Ovary (tissue), 9 donors: ENCODE measurements around the gene WDR26. TPM values are rescaled to one million over a fixed set of nuclear protein-coding genes. Genes with fewer than 3 reads are reported as not detected.

Source experiments
- DNase-seq, 5 donors: peaks; one replicate each; pipeline ENCODE4 v3.0.0-alpha.2; 2019 to 2020
- H3K27ac ChIP-seq, 2 donors: fragments of 200-600 bp; one replicate each; pipeline versions ENCODE4 v1.5.1 to v1.8.0; 2019 to 2022
- H3K27me3 ChIP-seq: fragments of 200-600 bp; one replicate; pipeline ENCODE4 v1.8.0; 2022
- H3K36me3 ChIP-seq: fragments of 200-600 bp; sonication (generic); one replicate; pipeline ENCODE4 v1.5.1; 2019
- H3K4me1 ChIP-seq: one replicate; pipeline ENCODE4 v1.8.1; 2013; ENCODE audit warnings: mild to moderate bottlenecking, moderate library complexity; ENCODE audit not compliant: insufficient read depth
- H3K4me3 ChIP-seq: fragments of 200-600 bp; sonication (generic); one replicate; pipeline ENCODE4 v1.5.1; 2017
- H3K9me3 ChIP-seq, 2 donors: fragments of 200-600 bp in 1 of 2; sonication (generic) in 1 of 2; one replicate each; pipeline versions ENCODE4 v1.5.1 to v1.8.1; 2013 to 2019; ENCODE audit warnings: mild to moderate bottlenecking in 1 of 2, moderate library complexity in 1 of 2
- EP300 ChIP-seq: sonication (generic); formaldehyde crosslinking; IDR thresholded peaks from one replicate; pipeline ENCODE4 v1.6.1; 2017; ENCODE audit warnings: antibody characterized with exemption
- POLR2A ChIP-seq: fragments of 450-650 bp; IDR thresholded peaks from one replicate; pipeline ENCODE4 v1.6.1; 2017; ENCODE audit warnings: antibody characterized with exemption, mild to moderate bottlenecking, moderate library complexity
- WGBS, 3 donors: extraction: QIAGEN DNeasy Blood & Tissue Kit in 1 of 3; methylation state at CpG; one replicate each; pipeline versions ENCODE4 v1.1.5 to v1.1.7; 2013 to 2017; 5-methylcytosine and 5-hydroxymethylcytosine counted together
- intact Hi-C, 4 donors: fragments of 100-400 bp; cut with DNase I; formaldehyde crosslinking; loops; one replicate each; pipeline versions ENCODE4 v1.11.0 to v1.15.1; 2022 to 2023
- polyA plus RNA-seq, 2 donors: library from polyadenylated mRNA; stranded (reverse); fragments of 200-250 nt in 1 of 2; fragments of 350-450 nt in 1 of 2; fragmentation: Illumina TruSeq in 1 of 2; extraction: RNeasy Lipid Tissue Mini Kit (QIAGEN cat#74804) in 1 of 2; gene quantifications; one replicate each; pipeline ENCODE4 v1.2.3, GENCODE V29; 2013 to 2014
- total RNA-seq, 7 donors: library from RNA; depleted of rRNA in 2 of 7; stranded (reverse); fragments of >200 nt in 2 of 7; fragmentation: NEBNext Ultra II Directional in 3 of 7; extraction: Animal tissue kit (Norgen Biotek cat#: 25700) in 3 of 7; gene quantifications; one replicate each; pipeline versions ENCODE4 v1.1.0 to v1.2.4, GENCODE V29; 2016 to 2023
- TF ChIP-seq, protein P1 (sequence below), 3 donors: fragments of 450-650 bp in 2 of 3; fragments of 200-600 bp in 1 of 3; IDR thresholded peaks; one replicate each; pipeline versions ENCODE4 v1.5.1 to v1.8.0; 2016 to 2022; ENCODE audit warnings: antibody characterized with exemption in 3 of 3, mild to moderate bottlenecking in 1 of 3
- donor health status: DM: no; HTN: no; CAD: no; lungs with moderate emphysema.
- donor health status: DM: no; HTN: no; CAD: no.
- donor health status: Bipolar disorder and iron deficiency.
- donor health status: DM: yes; HTN: yes; CAD: no.
- donor health status: DM: no; HTN: no; CAD: no.
- donor health status: DM: yes; HTN: yes; CAD: no.

WDR26 gene
- total and polyA plus RNA-seq, 9 donors = 28.5 to 66.5 (median 56.5) TPM

DNA sequence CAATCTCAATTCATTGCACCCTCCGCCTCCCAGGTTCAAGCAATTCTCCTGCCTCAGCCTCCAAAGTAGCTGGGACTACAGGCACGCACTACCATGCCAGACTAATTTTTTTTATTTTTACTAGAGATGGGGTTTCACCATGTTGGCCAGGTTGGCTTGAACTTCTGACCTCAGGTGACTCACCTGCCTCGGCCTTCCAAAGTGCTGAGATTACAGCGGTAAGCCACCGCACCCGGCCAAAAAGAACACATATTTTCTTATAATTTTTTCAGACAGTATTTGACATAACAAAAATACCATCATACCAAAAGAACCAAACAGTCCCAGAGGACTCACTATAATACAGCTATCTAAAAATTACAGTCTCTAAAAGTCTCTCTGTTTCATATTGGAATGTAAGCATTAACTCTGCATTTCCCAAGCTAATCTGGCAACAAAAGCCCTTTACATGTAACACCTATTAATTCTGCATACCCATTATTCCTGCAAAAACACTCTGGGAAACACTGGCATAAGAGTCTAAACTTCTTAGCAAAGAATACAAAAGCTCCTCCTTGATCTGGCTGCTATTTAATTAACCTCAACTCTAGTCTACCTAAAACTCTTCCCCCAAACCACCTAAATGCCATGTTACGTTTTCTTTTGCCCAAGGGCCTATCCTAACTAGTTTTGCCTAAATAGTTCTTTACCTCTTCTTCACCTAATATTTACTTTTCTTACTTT is 26.9 kb downstream of the WDR26 start:
- no peaks in the 10 kb centered on the region for H3K4me1 ChIP-seq
- DNase-seq = no peak
- 42 to 53% (median 45%) methylated on average over 7 of the region's 7 CpGs for WGBS, 3 donors
- H3K9me3 ChIP-seq = no peaks in the 10 kb centered on the region
- no peak overlapping the region for H3K4me3 ChIP-seq
- H3K36me3 ChIP-seq = no peaks in the 10 kb centered on the region
- no peaks in the 10 kb centered on the region for H3K27me3 ChIP-seq
- TF ChIP-seq, protein P1, sequence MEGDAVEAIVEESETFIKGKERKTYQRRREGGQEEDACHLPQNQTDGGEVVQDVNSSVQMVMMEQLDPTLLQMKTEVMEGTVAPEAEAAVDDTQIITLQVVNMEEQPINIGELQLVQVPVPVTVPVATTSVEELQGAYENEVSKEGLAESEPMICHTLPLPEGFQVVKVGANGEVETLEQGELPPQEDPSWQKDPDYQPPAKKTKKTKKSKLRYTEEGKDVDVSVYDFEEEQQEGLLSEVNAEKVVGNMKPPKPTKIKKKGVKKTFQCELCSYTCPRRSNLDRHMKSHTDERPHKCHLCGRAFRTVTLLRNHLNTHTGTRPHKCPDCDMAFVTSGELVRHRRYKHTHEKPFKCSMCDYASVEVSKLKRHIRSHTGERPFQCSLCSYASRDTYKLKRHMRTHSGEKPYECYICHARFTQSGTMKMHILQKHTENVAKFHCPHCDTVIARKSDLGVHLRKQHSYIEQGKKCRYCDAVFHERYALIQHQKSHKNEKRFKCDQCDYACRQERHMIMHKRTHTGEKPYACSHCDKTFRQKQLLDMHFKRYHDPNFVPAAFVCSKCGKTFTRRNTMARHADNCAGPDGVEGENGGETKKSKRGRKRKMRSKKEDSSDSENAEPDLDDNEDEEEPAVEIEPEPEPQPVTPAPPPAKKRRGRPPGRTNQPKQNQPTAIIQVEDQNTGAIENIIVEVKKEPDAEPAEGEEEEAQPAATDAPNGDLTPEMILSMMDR (IDR thresholded peaks at IDR 0.05) = no peak
- TF ChIP-seq EP300 (no peak), POLR2A (no peak)
- no peak overlapping the region for H3K27ac ChIP-seq
- intact Hi-C loops = no loop called here

DNA sequence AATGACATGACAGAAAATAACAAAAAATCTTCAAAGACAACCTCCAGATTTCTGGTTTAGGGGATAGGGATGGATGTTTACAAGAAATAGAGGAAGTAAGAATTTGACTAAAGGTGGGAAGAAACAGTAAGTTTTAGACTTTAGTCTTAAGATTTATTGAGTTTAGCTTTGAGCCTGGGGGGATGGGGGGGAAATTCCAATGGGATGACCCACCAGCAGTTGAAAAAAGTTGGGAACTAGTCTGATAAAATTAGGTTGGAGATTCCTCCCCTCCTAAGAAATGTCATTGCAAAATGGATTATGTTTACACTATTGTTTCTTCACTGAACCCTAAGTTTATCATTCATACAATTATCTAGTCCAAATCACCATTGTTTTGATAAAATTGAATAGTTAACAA is 28.4 kb downstream of the WDR26 start:
- Histone ChIP-seq H3K4me1 (no peaks in the 10 kb centered on the region), H3K27me3 (no peaks in the 10 kb centered on the region), H3K4me3 (no peak overlapping the region), H3K9me3 (no peaks in the 10 kb centered on the region), H3K27ac (no peak overlapping the region), H3K36me3 (no peaks in the 10 kb centered on the region)
- DNase-seq = no peak
- TF ChIP-seq EP300 = no peak
- TF ChIP-seq, protein P1 (IDR thresholded peaks at IDR 0.05) = no peak
- no peak for TF ChIP-seq POLR2A
- intact Hi-C loops = no loop called here

DNA sequence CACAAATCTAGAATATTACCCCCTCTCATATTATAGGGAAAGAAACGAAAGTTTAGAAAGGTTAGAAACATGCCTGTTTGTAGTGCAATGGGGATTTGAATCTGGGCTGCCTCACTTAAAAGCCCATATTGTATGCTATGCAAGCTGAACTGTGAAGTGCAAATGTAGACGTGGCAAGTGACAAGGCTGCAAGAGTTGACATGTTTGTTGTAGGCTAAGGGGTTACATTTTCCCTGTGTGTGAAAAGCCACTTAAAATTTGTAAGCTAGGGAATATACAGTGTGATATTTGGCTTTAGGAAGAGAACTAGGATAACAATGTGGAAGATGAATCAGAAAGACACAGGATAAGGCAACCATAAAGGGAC is 29.0 kb downstream of the WDR26 start:
- Histone ChIP-seq H3K9me3 (no peaks in the 10 kb centered on the region), H3K27ac (no peak overlapping the region), H3K36me3 (no peaks in the 10 kb centered on the region), H3K27me3 (no peaks in the 10 kb centered on the region), H3K4me3 (no peak overlapping the region), H3K4me1 (no peaks in the 10 kb centered on the region)
- intact Hi-C loops = no loop called here
- DNase-seq = no peak
- WGBS, 3 donors = 88 to 96% (median 89%) methylated on average over 2 of the region's 2 CpGs
- TF ChIP-seq EP300 = no peak
- TF ChIP-seq, protein P1 (IDR thresholded peaks at IDR 0.05) = no peak
- no peak for TF ChIP-seq POLR2A

DNA sequence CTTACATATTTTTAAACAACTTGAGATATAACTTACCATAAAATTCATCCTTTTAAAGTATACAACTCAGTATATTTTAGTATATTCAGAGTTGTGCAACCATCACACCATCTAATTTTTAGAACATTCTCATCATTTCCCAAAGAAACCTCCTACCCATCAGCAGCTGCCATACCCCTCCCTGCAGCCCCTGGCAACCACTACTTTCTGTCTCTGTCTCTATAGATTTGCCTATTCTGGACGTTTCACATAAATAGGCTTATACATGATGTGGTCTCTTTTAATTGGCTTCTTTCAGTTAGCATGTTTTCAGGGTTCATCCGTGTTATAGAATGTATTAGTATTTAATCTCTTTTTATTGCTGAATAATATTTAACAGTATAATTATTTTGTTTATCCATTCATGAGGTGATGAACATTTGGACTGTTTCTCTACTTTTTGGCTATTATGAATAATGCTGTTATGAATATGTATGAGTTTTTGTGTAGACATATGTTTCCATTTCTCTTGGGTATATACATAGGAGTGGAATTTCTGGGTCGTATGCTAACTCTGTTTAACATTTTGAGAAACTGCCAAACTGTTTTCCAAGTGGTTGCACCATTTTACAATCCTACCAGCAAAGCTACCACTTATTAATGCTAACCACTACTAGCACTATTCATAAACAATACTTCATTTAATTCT is 29.5 kb downstream of the WDR26 start:
- Histone ChIP-seq H3K27me3 (no peaks in the 10 kb centered on the region), H3K9me3 (no peaks in the 10 kb centered on the region), H3K27ac (no peak overlapping the region), H3K4me1 (no peaks in the 10 kb centered on the region), H3K4me3 (no peak overlapping the region), H3K36me3 (no peaks in the 10 kb centered on the region)
- WGBS, 3 donors = 68 to 76% (median 70%) methylated on average over 3 of the region's 3 CpGs
- TF ChIP-seq, protein P1 (IDR thresholded peaks at IDR 0.05) = no peak
- DNase-seq = no peak
- intact Hi-C loops = no loop called here
